Ishikawa (cell line): ENCODE results near the gene SUV39H2.

Experiments
- CEBPB ChIP-seq: IDR thresholded peaks from 2 replicates; pipeline ENCODE4 v1.6.1; 2012
- CREB1 ChIP-seq: IDR thresholded peaks from 2 replicates; pipeline ENCODE4 v1.6.1; 2012; ENCODE audit warnings: low read depth
- EGR1 ChIP-seq: IDR thresholded peaks from 2 replicates; pipeline ENCODE4 v1.6.1; 2012
- EP300 ChIP-seq: IDR thresholded peaks from 2 replicates; pipeline ENCODE4 v1.6.1; 2012; ENCODE audit warnings: borderline replicate concordance
- FOXM1 ChIP-seq: IDR thresholded peaks from 2 replicates; pipeline ENCODE4 v1.6.1; 2012; ENCODE audit warnings: low read depth, borderline replicate concordance
- MAX ChIP-seq: IDR thresholded peaks from 2 replicates; pipeline ENCODE4 v1.6.1; 2012
- NFIC ChIP-seq: IDR thresholded peaks from 2 replicates; pipeline ENCODE4 v1.6.1; 2012
- RAD21 ChIP-seq: IDR thresholded peaks from 2 replicates; pipeline ENCODE4 v1.6.1; 2012; ENCODE audit warnings: low read depth
- REST ChIP-seq: IDR thresholded peaks from 2 replicates; pipeline ENCODE4 v1.6.1; 2012; ENCODE audit warnings: low read depth, mild to moderate bottlenecking
- TAF1 ChIP-seq: IDR thresholded peaks from 2 replicates; pipeline ENCODE4 v1.6.1; 2012; ENCODE audit warnings: low read depth, mild to moderate bottlenecking
- TCF12 ChIP-seq: IDR thresholded peaks from 2 replicates; pipeline ENCODE4 v1.6.1; 2012; ENCODE audit warnings: low read depth
- TEAD4 ChIP-seq: IDR thresholded peaks from 2 replicates; pipeline ENCODE4 v1.6.1; 2012
- USF1 ChIP-seq: IDR thresholded peaks from 2 replicates; pipeline ENCODE4 v1.6.1; 2012
- YY1 ChIP-seq: IDR thresholded peaks from 2 replicates; pipeline ENCODE4 v1.6.1; 2012; ENCODE audit warnings: low read depth
- ZBTB7A ChIP-seq: IDR thresholded peaks from 2 replicates; pipeline ENCODE4 v1.6.1; 2012; ENCODE audit warnings: low read depth

Gene SUV39H2

GRCh38 chr10:14917827-14918226 is 39.2 kb downstream of the SUV39H2 start:
- no peak for TF ChIP-seq TEAD4
- no peak for TF ChIP-seq USF1
- no peak for TF ChIP-seq EP300
- no peak for TF ChIP-seq RAD21
- TF ChIP-seq FOXM1 = no peak
- TF ChIP-seq NFIC = no peak
- no peak for TF ChIP-seq REST
- TF ChIP-seq TCF12 = no peak

- TF ChIP-seq REST (no peak), NFIC (no peak), MAX (no peak), ZBTB7A (no peak), EGR1 (no peak), USF1 (no peak), TCF12 (no peak), YY1 (no peak), CEBPB (no peak)
Observed at GRCh38 chr10:14918964-14919363, 40.3 kb downstream of the SUV39H2 start.

GRCh38 chr10:14924013-14924412 is 45.3 kb downstream of the SUV39H2 start:
- TF ChIP-seq CREB1 (no peak), TCF12 (no peak), YY1 (no peak), EP300 (no peak), TAF1 (no peak), MAX (no peak), EGR1 (no peak), TEAD4 (no peak)

- TF ChIP-seq CREB1 (no peak), TCF12 (no peak), USF1 (no peak)
Observed at GRCh38 chr10:14925268-14925667, 46.6 kb downstream of the SUV39H2 start.

- TF ChIP-seq TCF12 (no peak), REST (no peak), YY1 (no peak), TAF1 (no peak), USF1 (no peak), RAD21 (no peak), ZBTB7A (no peak), EP300 (no peak)
Observed at GRCh38 chr10:14926061-14926470, 47.4 kb downstream of the SUV39H2 start.
